Hematopoietic multipotent progenitor cell treated with erythropoietin and hydrocortisone succinate and interleukin-3 and kit ligand, for 15 days (in vitro differentiated cells): Measurements from ENCODE around the gene PPP1CA.

Experiments
- DNase-seq: peaks from one replicate; pipeline ENCODE4 v3.0.0-alpha.2; 2015; ENCODE audit warnings: low spot score

PPP1CA gene

DNA sequence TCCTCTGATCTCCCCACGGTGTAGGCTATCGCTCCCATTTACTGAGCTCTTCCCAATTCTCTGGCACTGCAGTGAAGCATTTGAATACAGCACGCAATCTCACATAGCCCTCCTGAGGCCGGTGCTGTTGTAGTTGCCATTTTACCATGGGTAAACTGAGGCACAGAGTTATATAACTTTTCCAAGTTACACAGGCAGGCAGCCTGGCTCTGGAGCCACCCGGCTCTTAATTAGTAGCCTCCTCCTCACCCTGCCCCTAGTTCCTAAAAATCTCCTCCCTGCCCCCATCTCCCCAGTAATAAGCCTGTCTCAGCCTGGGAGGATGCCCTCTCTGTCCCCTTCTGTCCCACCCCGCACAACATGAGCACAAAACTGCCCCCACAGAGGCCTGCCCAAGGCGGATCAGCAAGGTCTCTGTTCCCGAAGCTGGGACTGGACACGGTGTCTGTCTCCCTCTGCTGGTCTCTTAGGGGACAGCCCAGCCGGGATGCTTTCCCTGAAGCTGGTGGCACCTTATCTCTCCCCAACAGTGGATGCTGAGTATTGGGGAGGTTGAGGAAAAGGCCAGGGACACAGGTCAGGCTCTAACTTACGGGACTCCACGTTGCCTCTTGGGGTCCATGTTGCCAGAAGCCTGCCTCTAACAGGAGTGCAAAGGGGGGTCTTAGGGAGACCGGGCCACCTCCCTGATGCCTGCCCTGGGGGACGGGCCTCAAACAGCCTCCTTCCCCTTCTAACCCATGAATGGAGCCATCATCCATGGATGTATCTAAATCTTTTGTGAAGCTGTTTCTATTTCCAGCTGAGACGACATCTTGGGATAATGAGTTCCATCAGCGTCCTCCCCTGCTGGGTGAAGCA lies 19.2 kb downstream of the PPP1CA start:
- DNase-seq, result peak; percentile 85

- no peak for DNase-seq
Observed at GRCh38 chr11:67381244-67381972, 20.2 kb downstream of the PPP1CA start.

DNA sequence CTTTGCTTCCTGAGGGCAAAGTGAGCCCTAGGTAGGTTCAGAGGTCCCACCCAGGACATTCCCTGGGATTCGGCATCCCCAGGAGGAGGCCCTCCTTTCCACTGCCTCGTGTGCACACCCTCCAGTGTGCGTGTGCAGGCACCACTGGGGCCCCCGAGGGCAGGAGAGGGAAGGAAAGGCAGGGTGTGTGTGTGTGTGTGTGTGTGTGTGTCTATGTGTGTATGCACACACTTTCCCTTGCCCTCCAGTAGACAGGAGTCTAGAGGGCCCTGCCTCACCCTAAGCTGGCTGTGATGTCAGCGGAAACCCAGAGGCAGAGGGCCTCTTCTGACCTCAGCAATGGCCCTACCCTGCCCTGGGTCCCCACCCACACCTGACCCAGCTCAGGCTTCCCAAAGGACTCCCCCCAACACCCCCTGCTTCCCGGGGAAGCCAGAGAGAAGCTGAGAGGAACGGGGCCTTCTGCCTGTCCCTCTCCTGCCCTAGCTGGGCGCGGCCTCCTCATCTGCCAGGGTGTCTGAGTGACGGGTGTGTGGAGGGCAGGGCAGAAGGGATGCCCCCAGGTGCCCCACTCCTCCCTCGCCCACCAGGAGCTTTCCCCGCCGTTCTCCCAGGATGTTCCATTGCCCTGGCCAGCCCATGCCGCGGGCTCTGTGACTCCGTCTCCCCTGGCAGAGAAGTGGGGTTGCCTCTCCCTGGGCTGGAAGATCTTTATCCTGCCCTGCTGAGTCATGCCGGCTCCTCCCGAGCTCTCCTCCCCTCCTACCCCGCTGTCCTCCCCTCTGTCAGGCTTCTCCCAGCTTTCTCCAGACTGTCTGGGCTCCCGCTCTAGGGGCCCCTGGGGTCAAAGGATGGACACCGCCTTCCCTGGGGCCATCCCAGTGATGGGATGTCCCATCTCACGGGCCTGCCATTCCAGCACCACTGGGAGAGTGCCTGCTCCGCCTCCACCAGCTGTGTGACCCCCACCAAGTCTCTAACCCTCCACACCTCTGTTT lies 22.3 kb downstream of the PPP1CA start:
- peak; percentile 29 for DNase-seq

- DNase-seq, result no peak
Observed at GRCh38 chr11:67378544-67378943, 23.1 kb downstream of the PPP1CA start.

DNA sequence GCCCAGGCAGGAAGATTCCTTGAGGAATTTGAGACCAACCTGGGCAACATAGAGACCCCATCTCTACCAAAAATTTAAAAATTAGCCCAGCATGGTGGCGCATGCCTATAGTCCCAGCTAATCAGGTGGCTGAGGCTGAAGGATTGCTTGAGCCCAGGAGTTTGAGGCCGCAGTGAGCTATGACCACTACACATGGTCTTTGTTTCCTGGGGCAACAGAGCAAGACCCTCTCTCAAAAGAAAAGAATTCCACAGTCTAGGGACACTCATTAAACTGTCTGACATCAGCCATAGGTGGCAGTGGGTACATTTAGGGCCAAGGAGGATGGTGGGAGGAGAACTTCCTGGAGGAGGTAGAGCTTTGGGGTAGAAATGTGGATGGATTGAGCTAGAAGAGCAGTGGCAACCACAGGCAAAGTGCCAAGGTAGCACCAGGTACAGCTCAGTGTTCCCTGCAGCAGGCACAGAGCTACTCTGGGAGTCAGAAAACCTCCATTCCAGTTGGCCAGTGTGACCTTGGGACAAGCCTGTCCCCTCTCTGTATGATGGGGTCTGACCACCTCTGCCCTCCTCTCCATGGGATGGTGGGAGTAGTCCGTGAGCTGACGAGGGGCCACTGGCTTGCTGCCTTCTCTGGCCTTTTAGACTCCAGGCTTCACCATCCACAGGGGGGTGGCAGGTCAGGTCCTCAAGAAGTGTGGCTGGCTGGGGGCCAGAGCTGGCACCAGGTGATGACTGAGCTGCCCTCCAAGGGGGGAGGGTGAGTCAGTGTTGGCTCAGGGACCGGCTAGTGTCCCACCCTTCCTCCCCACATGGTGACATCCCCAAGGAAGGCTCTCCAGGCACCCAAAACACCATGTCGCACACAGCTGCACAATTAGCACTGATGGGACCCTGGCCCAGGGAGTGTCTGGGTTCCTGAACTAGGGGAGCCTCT lies 24.5 kb downstream of the PPP1CA start:
- DNase-seq, result no peak

DNA sequence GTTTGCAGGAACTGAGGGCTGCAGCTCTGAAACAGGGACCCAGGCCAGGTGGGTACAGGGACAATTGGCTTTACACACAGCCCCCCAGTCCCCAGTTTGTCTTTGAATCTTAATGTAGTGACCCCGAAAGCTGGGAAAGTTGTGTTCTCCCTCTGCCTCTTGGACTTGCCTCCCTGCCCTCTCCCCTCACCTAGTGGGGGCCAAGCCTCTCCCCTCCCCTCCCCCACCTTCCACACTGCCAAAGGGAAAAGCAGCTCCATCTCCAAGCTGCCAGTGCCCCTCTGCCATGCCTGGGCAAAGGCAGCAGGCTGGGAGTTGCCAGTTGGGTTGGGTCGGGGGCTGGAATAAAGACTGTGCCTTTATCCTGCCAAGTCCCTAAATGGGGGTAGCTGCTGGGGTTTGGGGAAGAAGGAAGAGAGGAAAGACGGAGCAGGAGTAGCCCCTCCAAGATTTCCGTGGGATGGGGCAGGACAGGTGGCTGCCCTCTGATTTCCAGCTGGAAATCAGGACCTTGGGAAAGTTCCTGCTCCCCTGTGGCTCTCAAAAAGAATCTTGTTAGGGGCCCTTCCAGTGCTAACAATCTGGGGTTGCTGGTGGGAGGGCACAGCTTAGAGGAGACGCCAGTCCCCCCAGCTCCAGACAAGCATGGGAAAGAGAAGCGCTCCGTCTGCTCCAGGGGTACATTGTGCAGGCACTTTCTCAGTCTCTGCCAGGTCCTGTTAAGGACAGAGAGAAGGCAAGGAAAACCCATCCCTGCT lies 25.4 kb downstream of the PPP1CA start:
- DNase-seq, result no peak

GRCh38 chr11:67375320-67376055 lies 26.2 kb downstream of the PPP1CA start:
- no peak for DNase-seq

DNA sequence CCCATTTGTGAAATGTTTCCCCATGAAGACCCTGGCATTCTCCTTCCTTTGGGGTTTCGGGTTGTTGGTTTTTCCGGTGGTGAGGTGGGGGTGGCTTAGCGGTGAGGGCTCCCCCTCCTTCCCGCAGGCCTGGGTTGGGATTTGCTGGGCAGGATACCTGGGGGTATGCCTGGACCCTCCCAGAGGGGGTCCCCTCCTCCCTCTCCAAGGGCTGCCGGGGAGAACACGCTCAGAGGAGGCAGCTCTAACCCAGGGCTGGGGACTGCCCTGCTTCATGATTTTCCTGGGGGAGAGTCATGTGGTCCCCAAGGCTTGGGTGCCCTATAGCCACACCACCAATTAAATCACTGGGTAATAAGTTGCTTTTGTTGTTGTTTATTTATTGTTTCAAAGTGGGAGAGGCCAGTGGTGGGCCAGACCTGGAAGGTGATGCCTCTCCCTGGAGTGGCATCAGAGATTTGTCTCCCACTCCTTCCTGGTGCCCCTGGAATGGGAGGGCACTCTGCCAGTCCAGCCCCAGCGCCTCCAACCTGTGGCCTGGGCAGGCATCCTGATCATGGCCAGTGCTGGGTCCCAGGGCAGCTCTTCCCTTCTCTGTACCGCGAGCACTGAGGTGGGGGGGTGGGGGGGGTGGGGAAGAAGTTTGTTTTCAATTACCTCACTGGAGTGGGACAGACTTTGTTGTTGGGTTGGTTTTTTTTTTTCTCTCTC lies 26.9 kb downstream of the PPP1CA start:
- DNase-seq, result no peak

- peak; percentile 31 for DNase-seq
Observed at GRCh38 chr11:67373648-67374570, 27.7 kb downstream of the PPP1CA start.

GRCh38 chr11:67372993-67373647 lies 28.5 kb downstream of the PPP1CA start, which contains the start of gene CLCF1:
CLCF1 (minus strand) TSS chr11:67373598; CDS start chr11:67373539, 59 bp downstream.
- DNase-seq, result no peak

GRCh38 chr11:67372321-67372992 lies 29.2 kb downstream of the PPP1CA start:
- DNase-seq, result no peak

- no peak for DNase-seq
Observed at GRCh38 chr11:67371911-67372320, 29.7 kb downstream of the PPP1CA start.

DNA sequence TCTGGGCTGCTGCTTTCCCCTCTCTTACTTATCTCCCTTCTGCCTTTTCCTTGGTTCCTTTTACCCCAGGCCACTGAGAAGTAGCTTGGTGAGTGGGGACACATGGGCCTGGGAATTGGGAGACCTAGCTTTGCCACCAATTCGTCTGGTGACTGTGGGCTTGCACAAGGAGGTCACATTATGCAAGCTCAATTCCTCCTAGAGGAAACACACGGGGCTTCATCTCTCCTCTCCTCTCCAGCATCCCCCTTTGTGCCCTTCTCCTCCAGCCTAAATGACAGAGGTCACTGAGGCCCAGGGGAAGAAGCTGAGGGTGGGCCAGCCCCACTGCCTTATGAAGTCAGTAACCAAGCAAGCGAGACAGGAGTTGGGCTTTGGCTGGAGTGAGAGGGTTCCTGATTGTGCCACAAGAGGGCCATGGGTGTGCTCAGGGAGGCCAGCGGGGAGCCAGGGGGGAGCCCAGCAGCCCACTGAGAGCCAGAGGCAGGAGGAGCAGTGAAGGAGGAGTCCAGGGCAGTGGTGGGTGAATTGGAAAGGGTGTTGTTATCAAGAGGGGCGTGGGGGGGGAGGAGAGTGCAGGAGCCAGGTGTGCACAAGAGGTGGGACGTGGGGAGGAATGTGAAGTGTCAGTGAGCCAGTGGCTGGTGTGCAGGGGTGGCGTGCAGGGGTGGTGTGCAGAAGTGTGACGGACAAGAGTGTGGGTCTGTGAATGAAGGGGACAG lies 30.3 kb downstream of the PPP1CA start:
- no peak for DNase-seq

- DNase-seq, result no peak
Observed at GRCh38 chr11:67370351-67371076, 31.1 kb downstream of the PPP1CA start.

- no peak for DNase-seq
Observed at GRCh38 chr11:67369801-67370284, 31.8 kb downstream of the PPP1CA start.
